ENCODE data around the gene RAP1A. TPM values are rescaled to one million over a fixed set of nuclear protein-coding genes. Genes with fewer than 3 reads are reported as not detected.
A peak's percentile ranks its signal among the peaks of the same experiment; 100 is the strongest.

Gene RAP1A
- polyA plus RNA-seq, 3 donors = 41.2 to 79.1 (median 75.3) TPM

GRCh38 chr1:111596499-111596898 is 23.1 kb upstream of the RAP1A start:
- no peak overlapping the region for H3K4me3 ChIP-seq (replicated peaks in 1 of 3; ENCODE audit: low read depth in 2 of 3, low read length in 3 of 3)
- peaks cover 14% of the 10 kb centered on the region for H3K4me1 Mint-ChIP-seq
- peaks cover 0 to 3% (median 0%) of the 10 kb centered on the region in 7 donors for H3K9me3 Mint-ChIP-seq

GRCh38 chr1:111597426-111597825 is 22.2 kb upstream of the RAP1A start:
- Mint-ChIP-seq H3K9me3 (peaks cover 0 to 3% (median 0%) of the 10 kb centered on the region in 7 donors), H3K4me1 (peaks cover 20% of the 10 kb centered on the region), H3K27ac (no peak overlapping the region), H3K36me3 (no peaks in the 10 kb centered on the region), H3K4me3 (no peak overlapping the region), H3K27me3 (ENCODE audit: low read depth in 3 of 3) (peaks cover 0 to 5% (median 2%) of the 10 kb centered on the region in 3 donors)
- no peaks in the 10 kb centered on the region for H4K20me1 ChIP-seq (ENCODE audit: insufficient read depth, low read length)
- no peaks in the 10 kb centered on the region for H3K27me3 ChIP-seq (ENCODE audit: control insufficient read depth in 2 of 2, insufficient read depth in 2 of 2, low read length in 2 of 2)
- no peaks in the 10 kb centered on the region for H3K36me3 ChIP-seq (replicated peaks in 1 of 2; ENCODE audit: control insufficient read depth in 1 of 2, insufficient read depth in 2 of 2, low read length in 2 of 2)
- H3K79me2 ChIP-seq (ENCODE audit: insufficient read depth, low read length) = no peaks in the 10 kb centered on the region
- no CpG with 5 or more reads among the region's 5 CpGs for WGBS (ENCODE audit: insufficient coverage)
- no peak for TF ChIP-seq CTCF (IDR thresholded peaks at IDR 0.05)
- no peaks in the 10 kb centered on the region for H3K9me3 ChIP-seq (replicated peaks in 1 of 2; ENCODE audit: control insufficient read depth in 1 of 2, insufficient read depth in 1 of 2, low read length in 2 of 2)
- H2AFZ ChIP-seq (ENCODE audit: insufficient read depth, low read depth, low read length, poor library complexity, severe bottlenecking) = no peak overlapping the region
- H3K4me3 ChIP-seq (replicated peaks in 1 of 3; ENCODE audit: low read depth in 2 of 3, low read length in 3 of 3) = no peak overlapping the region
- no peak for DNase-seq
- no peak overlapping the region for H3K27ac ChIP-seq (ENCODE audit: low read depth in 1 of 2, low read length in 2 of 2)
- intact Hi-C loops (cut with micrococcal nuclease) = no loop called here
- no peak overlapping the region for H3K4me2 ChIP-seq (replicated peaks; ENCODE audit: extremely low read depth, low read length, poor library complexity, severe bottlenecking)
- H3K9ac ChIP-seq (ENCODE audit: insufficient read depth, low read length, poor library complexity, severe bottlenecking) = no peak overlapping the region
- H3K4me1 ChIP-seq (ENCODE audit: control insufficient read depth in 1 of 2, insufficient read depth in 2 of 2, low read length in 2 of 2) = peaks cover 0 to 13% of the 10 kb centered on the region in 2 donors

More at GRCh38 chr1:111596499-111596898, 23.1 kb upstream of the RAP1A start:
- H3K9ac ChIP-seq (ENCODE audit: insufficient read depth, low read length, poor library complexity, severe bottlenecking) = no peak overlapping the region
- H3K36me3 Mint-ChIP-seq = no peaks in the 10 kb centered on the region
- no peaks in the 10 kb centered on the region for H3K9me3 ChIP-seq (replicated peaks in 1 of 2; ENCODE audit: control insufficient read depth in 1 of 2, insufficient read depth in 1 of 2, low read length in 2 of 2)
- WGBS (ENCODE audit: insufficient coverage) = no CpG with 5 or more reads among the region's 1 CpG
- no peak overlapping the region for H3K27ac ChIP-seq (ENCODE audit: low read depth in 1 of 2, low read length in 2 of 2)
- H4K20me1 ChIP-seq (ENCODE audit: insufficient read depth, low read length) = no peaks in the 10 kb centered on the region
- peaks cover 0 to 5% (median 2%) of the 10 kb centered on the region in 3 donors for H3K27me3 Mint-ChIP-seq (ENCODE audit: low read depth in 3 of 3)
- no peaks in the 10 kb centered on the region for H3K27me3 ChIP-seq (ENCODE audit: control insufficient read depth in 2 of 2, insufficient read depth in 2 of 2, low read length in 2 of 2)
- no peaks in the 10 kb centered on the region for H3K36me3 ChIP-seq (replicated peaks in 1 of 2; ENCODE audit: control insufficient read depth in 1 of 2, insufficient read depth in 2 of 2, low read length in 2 of 2)
- H3K4me1 ChIP-seq (ENCODE audit: control insufficient read depth in 1 of 2, insufficient read depth in 2 of 2, low read length in 2 of 2) = peaks cover 0 to 8% of the 10 kb centered on the region in 2 donors
- no peak overlapping the region for H3K4me2 ChIP-seq (replicated peaks; ENCODE audit: extremely low read depth, low read length, poor library complexity, severe bottlenecking)
- H3K4me3 Mint-ChIP-seq = no peak overlapping the region
- DNase-seq = peak in 1 of 3 donors; percentile 23
- H3K79me2 ChIP-seq (ENCODE audit: insufficient read depth, low read length) = no peaks in the 10 kb centered on the region
- no peak overlapping the region for H2AFZ ChIP-seq (ENCODE audit: insufficient read depth, low read depth, low read length, poor library complexity, severe bottlenecking)
- TF ChIP-seq CTCF (IDR thresholded peaks at IDR 0.05) = no peak
- no peak overlapping the region for H3K27ac Mint-ChIP-seq
- intact Hi-C loops (cut with micrococcal nuclease) = no loop called here

Measured in CD14-positive monocyte (primary cell).